GM18951 (cell line): ENCODE data around the gene RILP.
A peak's percentile ranks its signal among the peaks of the same experiment; 100 is the strongest.

Experiments used
- POLR2A ChIP-seq: IDR thresholded peaks from 4 replicates; pipeline ENCODE4 v1.6.1; 2011; ENCODE audit warnings: mild to moderate bottlenecking; ENCODE audit not compliant: insufficient read length, insufficient read depth; ENCODE audit errors: extremely low read depth
- in situ Hi-C: fragments of 300-500 bp; cut with MboI; formaldehyde crosslinking; loops from one replicate; pipeline ENCODE4 v1.12.0; 2022; ENCODE audit warnings: low sequenced_read_pairs, mixed read lengths, inconsistent platforms; ENCODE audit not compliant: unreplicated experiment

The RILP gene

GRCh38 chr17:1617620-1618174 lies 32.0 kb downstream of the RILP start:
- in situ Hi-C loops = no loop called here
- no peak for TF ChIP-seq POLR2A

DNA sequence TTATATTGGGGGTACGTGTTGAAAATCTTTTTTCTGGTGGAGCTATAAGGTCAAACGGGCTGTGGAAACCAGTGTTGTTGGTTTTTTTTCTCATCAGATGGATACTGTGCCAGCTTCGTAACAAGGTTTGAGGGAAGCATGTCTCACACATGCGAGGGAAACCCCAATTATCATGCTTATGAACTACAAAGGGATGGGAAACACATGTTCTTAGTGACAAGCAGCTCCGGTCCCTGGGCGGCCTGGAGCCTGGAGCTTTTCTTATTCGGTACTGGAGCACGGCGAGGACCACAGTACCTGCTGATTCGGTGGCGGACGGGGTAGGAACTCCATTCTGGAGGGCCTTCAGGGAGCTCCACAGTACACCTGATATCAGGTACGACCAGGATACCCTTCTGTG lies 33.6 kb downstream of the RILP start:
- in situ Hi-C loops = no loop called here
- no peak for TF ChIP-seq POLR2A

DNA sequence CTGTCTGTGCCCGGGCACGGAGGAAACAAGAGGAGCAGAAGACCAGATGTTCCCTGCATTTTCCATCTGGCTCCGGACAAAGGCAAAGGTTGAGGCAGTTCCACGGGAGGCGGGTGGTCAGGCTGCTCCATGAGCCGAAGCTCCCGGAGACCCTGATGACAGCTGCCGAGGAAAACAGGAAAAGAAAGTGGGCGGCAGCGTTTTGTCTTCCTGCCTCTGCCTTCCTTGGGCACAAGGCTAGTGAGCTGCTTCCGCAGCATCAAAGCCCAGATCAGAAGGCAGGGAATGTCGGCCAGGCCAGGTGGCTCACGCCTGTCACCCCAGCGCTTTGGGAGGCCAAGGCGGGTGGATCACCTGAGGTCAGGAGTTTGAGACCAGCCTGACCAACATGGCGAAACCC lies 37.3 kb downstream of the RILP start:
- TF ChIP-seq POLR2A = no peak

GRCh38 chr17:1611715-1612114 lies 38.0 kb downstream of the RILP start:
- TF ChIP-seq POLR2A = no peak
- in situ Hi-C loops = no loop called here

More for the DNA sequence above, 37.3 kb downstream of the RILP start:
- in situ Hi-C loops = no loop called here

DNA sequence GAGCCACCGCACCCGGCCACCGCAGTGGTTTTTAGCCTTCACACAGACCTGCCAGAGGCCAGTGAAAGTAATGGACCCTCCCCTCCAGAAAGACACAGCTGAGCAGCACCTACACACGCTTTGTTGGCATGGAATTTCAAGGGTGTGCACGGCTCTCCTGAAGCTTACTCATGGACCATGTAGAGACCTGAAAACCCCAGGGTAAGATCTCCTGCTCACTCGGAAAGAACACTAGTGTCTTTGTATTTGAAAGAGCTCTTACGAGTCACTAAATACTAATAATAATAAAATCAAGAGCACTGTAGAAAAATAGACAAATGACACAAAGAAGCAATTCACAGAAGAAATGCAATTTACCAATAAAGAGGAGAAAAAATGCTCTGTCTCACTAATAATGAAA lies 41.0 kb downstream of the RILP start:
- in situ Hi-C loops = no loop called here
- no peak for TF ChIP-seq POLR2A

GRCh38 chr17:1607971-1608320 lies 41.7 kb downstream of the RILP start:
- in situ Hi-C loops = no loop called here
- TF ChIP-seq POLR2A = no peak

DNA sequence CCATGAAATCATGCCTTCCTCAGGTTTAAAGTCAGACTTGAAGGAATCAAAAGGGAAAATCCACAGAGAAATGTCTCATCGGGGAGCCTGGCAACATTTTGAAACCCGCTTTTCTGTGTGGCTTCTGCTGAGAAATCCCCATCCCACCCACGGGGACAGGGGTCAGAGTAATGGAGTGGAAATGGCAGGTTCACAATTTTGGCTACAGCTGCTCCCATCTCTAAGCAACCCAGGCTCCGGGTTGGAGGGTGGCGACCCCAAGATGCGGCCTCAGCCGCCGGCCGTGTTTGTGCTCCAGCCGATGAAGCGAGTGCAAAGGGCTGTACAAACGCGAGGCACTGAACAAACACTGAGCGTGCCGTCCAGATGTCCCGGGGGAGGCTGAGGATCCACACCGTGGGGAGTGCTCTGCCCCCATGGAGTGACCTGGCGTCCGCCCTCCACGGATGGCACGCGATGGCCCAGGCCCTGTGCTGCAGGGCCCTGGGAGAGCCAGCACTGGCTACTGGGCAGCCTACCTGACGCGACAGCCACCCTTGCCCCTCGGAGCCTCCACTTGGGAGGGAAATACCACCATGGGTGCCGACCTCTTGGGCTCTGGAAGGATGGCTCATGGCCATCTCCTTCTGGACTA lies 43.2 kb downstream of the RILP start:
- in situ Hi-C loops = no loop called here

GRCh38 chr17:1605681-1606351 lies 43.9 kb downstream of the RILP start:
- TF ChIP-seq POLR2A = no peak
- in situ Hi-C loops = no loop called here

More for the DNA sequence above, 43.2 kb downstream of the RILP start:
- peak; percentile 19 for TF ChIP-seq POLR2A

- no peak for TF ChIP-seq POLR2A
- in situ Hi-C loops = no loop called here
Observed at GRCh38 chr17:1604831-1605528, 44.7 kb downstream of the RILP start.

- in situ Hi-C loops = no loop called here
- TF ChIP-seq POLR2A = no peak
Observed at GRCh38 chr17:1601571-1601970, 48.1 kb downstream of the RILP start.

- TF ChIP-seq POLR2A = no peak
- in situ Hi-C loops = no loop called here
Observed at GRCh38 chr17:1598399-1599095, 51.1 kb downstream of the RILP start.

DNA sequence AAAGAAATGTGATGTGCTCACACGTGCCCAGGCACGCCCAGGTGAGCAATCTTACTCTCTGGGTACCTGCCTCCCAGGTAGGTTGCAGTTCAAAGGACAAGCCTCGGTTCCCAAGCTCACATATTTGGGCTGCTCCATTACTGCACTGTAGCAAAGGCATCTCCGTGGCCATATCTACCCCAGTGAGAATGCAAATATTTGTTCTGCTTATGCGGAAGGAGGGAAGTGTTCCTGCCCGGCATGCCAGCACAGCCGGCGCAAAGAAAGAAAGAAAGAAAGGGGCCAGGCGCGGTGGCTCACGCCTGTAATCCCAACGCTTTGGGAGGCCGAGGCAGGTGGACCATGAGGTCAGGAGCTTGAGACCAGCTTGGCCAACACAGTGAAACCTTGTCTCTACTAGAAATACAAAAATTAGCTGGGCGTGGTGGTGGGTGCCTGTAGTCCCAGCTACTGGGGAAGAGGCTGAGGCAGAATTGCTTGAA lies 51.8 kb downstream of the RILP start:
- no peak for TF ChIP-seq POLR2A
- in situ Hi-C loops = no loop called here
